C4-2B (cell line): ENCODE measurements around the gene ARHGEF26.

Experiments used
- H3K27ac ChIP-seq: fragments of 450-650 bp; 2 replicates; pipeline ENCODE4 v1.5.1; 2017
- ZFX ChIP-seq: fragments of 450-650 bp; IDR thresholded peaks from 2 replicates; pipeline ENCODE4 v1.6.1; 2017
- TF ChIP-seq, protein P1 (sequence below): fragments of 450-650 bp; conservative IDR thresholded peaks from 2 replicates; pipeline ENCODE4 v1.5.1; 2017; ENCODE audit warnings: mild to moderate bottlenecking

ARHGEF26 gene

DNA sequence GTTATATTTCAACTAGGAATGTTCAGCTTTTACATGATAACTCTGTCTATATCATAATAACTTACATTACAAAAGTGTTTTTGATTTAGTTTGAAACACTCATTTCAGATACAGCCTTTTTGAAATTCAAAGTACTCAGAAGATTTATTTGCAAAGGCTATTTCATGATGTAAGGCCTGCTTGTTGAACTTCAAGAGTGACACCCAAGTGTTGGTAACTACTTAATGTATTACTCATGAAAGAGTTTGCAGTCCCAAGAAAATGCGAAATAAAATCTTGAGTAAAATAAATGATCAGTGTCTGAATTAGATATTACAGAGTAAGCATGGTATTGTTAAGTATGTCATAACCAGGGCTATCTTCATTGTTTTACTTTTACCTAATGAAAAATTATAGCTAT lies 35.3 kb downstream of the ARHGEF26 start:
- no peak overlapping the region for H3K27ac ChIP-seq
- no peak for TF ChIP-seq ZFX

- TF ChIP-seq ZFX: no peak
- TF ChIP-seq, protein P1, sequence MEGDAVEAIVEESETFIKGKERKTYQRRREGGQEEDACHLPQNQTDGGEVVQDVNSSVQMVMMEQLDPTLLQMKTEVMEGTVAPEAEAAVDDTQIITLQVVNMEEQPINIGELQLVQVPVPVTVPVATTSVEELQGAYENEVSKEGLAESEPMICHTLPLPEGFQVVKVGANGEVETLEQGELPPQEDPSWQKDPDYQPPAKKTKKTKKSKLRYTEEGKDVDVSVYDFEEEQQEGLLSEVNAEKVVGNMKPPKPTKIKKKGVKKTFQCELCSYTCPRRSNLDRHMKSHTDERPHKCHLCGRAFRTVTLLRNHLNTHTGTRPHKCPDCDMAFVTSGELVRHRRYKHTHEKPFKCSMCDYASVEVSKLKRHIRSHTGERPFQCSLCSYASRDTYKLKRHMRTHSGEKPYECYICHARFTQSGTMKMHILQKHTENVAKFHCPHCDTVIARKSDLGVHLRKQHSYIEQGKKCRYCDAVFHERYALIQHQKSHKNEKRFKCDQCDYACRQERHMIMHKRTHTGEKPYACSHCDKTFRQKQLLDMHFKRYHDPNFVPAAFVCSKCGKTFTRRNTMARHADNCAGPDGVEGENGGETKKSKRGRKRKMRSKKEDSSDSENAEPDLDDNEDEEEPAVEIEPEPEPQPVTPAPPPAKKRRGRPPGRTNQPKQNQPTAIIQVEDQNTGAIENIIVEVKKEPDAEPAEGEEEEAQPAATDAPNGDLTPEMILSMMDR: no peak
- H3K27ac ChIP-seq: no peak overlapping the region
These were observed 40.6 kb downstream of the ARHGEF26 start for GRCh38 chr3:154161806-154162205.

GRCh38 chr3:154164387-154164786 lies 43.2 kb downstream of the ARHGEF26 start:
- H3K27ac ChIP-seq: no peak overlapping the region
- TF ChIP-seq ZFX: no peak
- TF ChIP-seq, protein P1: no peak

DNA sequence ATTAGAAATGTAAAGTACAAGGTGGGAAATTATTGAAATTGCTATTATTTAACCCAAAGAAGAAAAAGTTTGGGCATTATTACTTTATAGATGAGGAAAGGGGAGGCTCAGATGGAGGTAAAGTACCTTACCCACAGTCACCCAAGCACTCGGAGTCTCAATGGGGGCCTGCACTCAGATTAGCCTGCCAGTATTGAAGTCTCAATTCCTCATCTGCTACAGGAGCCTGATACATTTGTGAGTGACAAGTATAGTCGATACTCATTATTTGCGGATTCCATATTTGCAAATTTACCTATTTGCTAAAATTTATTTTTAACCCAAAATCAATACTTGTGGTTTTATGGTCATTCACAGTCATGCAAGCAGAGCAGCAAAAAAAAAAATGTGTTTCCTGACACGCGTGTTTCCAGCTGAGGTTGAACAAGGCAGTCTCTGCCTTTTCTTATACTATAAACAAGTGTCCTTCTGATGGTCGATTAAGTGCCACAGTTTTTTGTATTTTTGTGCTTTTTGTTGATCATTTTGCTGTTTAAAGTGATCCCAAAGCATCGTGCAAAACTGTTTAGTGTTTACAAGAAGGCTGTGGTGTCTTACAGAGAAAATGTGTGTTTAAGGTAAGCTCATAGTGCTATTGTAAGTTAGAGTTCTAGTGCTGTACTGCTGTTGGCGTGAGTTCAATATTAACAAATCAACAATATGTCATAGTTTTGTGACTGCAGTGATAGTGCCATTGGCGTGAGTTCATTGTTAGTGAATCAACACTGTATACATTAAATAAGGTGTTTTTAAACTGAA lies 48.0 kb downstream of the ARHGEF26 start:
- no peak for TF ChIP-seq ZFX
- TF ChIP-seq, protein P1: no peak
- H3K27ac ChIP-seq: no peak overlapping the region

DNA sequence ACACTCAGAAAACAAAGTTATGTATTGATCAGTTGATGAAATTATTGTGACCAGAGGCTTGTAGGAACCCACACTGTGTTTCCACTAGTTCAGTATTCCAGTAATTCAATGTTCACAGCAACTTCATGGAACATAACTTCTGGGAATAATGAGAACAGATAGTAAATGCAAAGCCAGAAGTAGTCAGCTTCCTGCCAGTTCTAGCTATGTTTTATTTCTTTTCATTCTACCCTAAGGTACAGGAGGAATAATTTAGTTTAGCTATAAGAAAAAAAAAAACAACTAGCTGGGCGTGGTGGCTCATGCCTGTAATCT lies 48.6 kb downstream of the ARHGEF26 start:
- TF ChIP-seq ZFX: no peak
- TF ChIP-seq, protein P1: no peak
- no peak overlapping the region for H3K27ac ChIP-seq

DNA sequence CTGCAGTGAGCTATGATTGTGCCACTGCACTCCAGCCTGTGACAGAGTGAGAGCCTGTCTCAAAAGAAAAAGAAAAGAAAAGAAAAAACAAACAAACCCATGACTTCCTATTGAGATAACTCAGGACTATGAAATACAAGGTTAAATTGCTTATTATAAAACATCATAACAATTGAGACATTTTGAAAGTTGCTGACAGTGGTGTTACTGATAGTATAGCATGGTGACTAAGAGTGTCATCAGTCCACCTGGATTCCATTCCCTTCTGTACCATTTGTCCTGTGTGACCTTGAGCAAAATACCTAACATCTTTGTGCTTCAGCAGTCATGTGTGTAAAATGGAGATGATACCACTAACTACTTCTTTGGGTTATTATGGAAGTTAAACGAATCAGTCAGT lies 49.1 kb downstream of the ARHGEF26 start:
- TF ChIP-seq ZFX: no peak
- TF ChIP-seq, protein P1: no peak
- H3K27ac ChIP-seq: no peak overlapping the region

DNA sequence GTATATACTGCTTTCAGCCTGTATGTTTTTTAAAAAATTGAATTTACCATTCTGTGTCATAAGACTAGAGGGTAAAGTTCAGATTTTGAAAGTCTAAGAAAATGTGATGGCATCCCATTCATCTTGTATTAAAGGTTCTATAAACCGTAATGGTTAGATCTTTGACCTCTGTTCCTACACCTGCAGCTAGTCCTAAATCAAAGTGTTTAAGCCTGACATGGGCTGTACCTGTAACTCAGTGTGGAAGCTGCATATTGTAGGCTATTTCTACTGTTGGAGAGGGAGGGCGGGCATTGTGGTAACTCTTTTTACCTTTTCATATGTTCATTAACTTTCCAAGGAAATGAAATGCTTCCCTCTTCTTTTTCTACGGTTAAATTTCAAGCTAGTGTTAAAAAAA lies 53.9 kb downstream of the ARHGEF26 start:
- H3K27ac ChIP-seq: no peak overlapping the region
- TF ChIP-seq ZFX: no peak
- TF ChIP-seq, protein P1: no peak

DNA sequence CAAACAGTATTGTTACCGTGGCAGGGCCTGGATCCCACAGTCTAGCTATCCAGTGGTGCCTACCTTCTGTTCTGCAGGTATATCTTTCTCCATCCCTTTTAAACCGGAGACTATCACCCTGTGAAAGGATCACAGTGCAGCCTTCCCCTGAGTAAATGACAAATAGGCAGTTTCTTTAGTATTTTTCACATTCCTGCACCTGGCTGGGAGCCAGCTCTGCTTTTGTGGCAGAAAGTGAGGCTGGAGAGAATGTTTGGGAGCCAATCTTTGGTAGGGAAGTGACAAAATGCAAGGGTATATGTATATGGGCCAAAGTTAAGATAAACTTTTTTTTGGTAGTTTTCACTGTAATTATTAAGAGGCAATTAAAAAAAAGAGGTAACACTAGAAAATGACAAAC lies 54.8 kb downstream of the ARHGEF26 start:
- no peak overlapping the region for H3K27ac ChIP-seq
- TF ChIP-seq, protein P1: no peak
